ENCODE measurements around the gene CPSF7. TPM values are rescaled to one million over a fixed set of nuclear protein-coding genes. Genes with fewer than 3 reads are reported as not detected.

Gene CPSF7
- total RNA-seq, 4 donors from 2014 or later = 37.2 to 62.6 (median 49.4) TPM

DNA sequence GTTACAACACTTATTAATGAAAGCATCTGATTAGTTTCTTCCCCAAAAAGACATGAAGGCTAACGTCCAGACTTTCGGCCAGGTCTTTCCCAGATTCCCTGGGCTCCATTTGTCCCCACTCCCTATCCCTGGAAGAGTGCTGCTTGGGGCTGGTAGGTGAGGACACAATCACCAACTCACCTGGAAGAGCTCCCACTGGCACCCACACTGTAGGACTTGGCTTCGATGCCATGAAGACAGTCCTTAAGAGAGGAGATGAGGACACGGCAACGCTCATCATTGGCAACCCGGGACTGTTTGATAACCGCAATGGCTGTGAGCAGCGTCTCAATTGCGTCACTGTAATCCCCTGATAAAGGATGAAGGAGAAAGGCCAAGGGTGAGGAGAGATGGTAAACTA lies 18.2 kb downstream of the CPSF7 start:
- TF ChIP-seq, protein P1, sequence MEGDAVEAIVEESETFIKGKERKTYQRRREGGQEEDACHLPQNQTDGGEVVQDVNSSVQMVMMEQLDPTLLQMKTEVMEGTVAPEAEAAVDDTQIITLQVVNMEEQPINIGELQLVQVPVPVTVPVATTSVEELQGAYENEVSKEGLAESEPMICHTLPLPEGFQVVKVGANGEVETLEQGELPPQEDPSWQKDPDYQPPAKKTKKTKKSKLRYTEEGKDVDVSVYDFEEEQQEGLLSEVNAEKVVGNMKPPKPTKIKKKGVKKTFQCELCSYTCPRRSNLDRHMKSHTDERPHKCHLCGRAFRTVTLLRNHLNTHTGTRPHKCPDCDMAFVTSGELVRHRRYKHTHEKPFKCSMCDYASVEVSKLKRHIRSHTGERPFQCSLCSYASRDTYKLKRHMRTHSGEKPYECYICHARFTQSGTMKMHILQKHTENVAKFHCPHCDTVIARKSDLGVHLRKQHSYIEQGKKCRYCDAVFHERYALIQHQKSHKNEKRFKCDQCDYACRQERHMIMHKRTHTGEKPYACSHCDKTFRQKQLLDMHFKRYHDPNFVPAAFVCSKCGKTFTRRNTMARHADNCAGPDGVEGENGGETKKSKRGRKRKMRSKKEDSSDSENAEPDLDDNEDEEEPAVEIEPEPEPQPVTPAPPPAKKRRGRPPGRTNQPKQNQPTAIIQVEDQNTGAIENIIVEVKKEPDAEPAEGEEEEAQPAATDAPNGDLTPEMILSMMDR (IDR thresholded peaks at IDR 0.05) = no peak
- ATAC-seq (ENCODE audit: low FRiP score) (no peak), DNase-seq (ENCODE audit: low spot score) (no peak)

GRCh38 chr11:61406991-61407728 lies 22.6 kb downstream of the CPSF7 start:
- DNase-seq (ENCODE audit: low spot score) (no peak), ATAC-seq (ENCODE audit: low FRiP score) (no peak)
- TF ChIP-seq, protein P1 (IDR thresholded peaks at IDR 0.05) = no peak

GRCh38 chr11:61406067-61406466 lies 23.7 kb downstream of the CPSF7 start:
- DNase-seq (ENCODE audit: low spot score) = no peak
- ATAC-seq (ENCODE audit: low FRiP score) = no peak
- TF ChIP-seq, protein P1 (IDR thresholded peaks at IDR 0.05) = no peak

- no peak for DNase-seq (ENCODE audit: low spot score)
Observed at GRCh38 chr11:61404641-61405040, 25.1 kb downstream of the CPSF7 start.

GRCh38 chr11:61404103-61404502 lies 25.7 kb downstream of the CPSF7 start:
- TF ChIP-seq, protein P1 (IDR thresholded peaks at IDR 0.05) = no peak
- DNase-seq (ENCODE audit: low spot score) (no peak), ATAC-seq (ENCODE audit: low FRiP score) (no peak)

More at GRCh38 chr11:61404641-61405040, 25.1 kb downstream of the CPSF7 start:
- TF ChIP-seq, protein P1 (IDR thresholded peaks at IDR 0.05) = no peak
- ATAC-seq (ENCODE audit: low FRiP score) = no peak

- TF ChIP-seq, protein P1 (IDR thresholded peaks at IDR 0.05) = no peak
- ATAC-seq (ENCODE audit: low FRiP score) (no peak), DNase-seq (ENCODE audit: low spot score) (no peak)
Observed at GRCh38 chr11:61403658-61404057, 26.1 kb downstream of the CPSF7 start.

GRCh38 chr11:61401573-61401972 lies 28.2 kb downstream of the CPSF7 start:
- DNase-seq (ENCODE audit: low spot score) (no peak), ATAC-seq (ENCODE audit: low FRiP score) (no peak)
- TF ChIP-seq, protein P1 (IDR thresholded peaks at IDR 0.05) = no peak

Measured in omental fat pad (tissue), 4 donors.